G401 (cell line): ENCODE measurements around the gene LLCFC1. TPM values are rescaled to one million over a fixed set of nuclear protein-coding genes. Genes with fewer than 3 reads are reported as not detected.

ENCODE experiments used
- DNase-seq: peaks from one replicate; pipeline ENCODE4 v3.0.0-alpha.2; 2015; ENCODE audit warnings: low spot score
- in situ Hi-C: cut with HindIII; loops from 2 replicates; pipeline ENCODE4 v1.10.0; 2016; ENCODE audit warnings: low sequenced_read_pairs, mixed read lengths
- total RNA-seq: library from RNA; depleted of rRNA; stranded (reverse); fragments of >200 nt; shearing (Covaris generic); gene quantifications from 2 replicates; pipeline ENCODE4 v1.2.3, GENCODE V29; 2014; rRNA removed

LLCFC1 gene
- total RNA-seq: not detected in 2 replicates

DNA sequence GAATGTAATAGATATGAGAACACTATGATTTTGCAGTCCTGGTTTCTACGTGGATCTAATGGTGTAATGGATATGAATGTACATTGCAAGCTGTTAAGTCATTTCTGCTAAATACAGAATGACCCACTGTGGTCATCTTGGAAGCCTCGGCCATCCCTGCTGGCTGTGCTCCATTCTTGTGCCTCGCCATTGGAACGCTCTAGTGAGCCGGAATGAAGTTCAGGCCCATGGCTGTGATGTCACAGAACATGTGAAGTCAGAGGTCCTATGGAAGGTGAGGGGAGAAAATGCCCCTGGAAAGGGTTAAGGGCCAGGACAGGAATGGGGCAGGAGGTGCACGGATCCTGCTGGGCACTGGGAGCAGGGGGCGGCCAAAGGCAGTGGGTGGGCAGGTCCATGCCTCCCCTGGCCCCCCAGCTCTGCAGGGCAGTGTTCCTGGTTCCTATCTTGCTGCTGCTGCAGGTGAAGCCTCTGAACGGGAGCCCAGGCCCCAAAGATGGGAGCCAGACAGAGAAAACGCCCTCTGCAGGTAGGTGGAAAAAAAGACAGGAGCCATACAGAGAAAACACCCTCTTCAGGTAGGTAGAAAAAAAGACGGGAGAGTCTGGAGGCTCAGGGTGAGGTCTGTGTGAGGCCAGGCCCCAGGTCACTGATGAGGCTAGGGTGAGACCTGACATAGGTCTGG lies at the start of gene LLCFC1:
Gene LLCFC1 (plus strand): TSS at position 259 of the 685 bp plus-strand sequence. CDS start 138 bp downstream, at position 397.
- in situ Hi-C loops: no loop called here
- no peak for DNase-seq

DNA sequence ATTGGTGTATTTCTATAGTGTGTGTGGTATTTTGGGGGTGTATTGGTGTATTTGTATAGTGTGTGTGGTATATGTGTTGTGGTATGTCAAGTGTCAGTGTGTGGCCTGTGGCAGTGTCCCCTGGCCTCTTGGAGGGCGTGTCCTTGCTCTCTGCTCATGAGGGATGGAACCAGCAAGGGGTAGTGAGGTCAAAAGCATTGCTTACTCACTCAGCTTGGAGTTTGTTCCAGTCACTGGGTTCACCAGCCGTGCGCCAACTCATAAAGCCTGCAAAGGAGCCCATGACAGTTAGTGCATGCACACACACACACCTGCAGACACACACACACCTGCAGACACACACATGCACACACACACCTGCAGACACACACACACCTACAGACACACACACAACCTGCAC lies 49.5 kb upstream of the LLCFC1 start:
- in situ Hi-C loops: no loop called here

DNA sequence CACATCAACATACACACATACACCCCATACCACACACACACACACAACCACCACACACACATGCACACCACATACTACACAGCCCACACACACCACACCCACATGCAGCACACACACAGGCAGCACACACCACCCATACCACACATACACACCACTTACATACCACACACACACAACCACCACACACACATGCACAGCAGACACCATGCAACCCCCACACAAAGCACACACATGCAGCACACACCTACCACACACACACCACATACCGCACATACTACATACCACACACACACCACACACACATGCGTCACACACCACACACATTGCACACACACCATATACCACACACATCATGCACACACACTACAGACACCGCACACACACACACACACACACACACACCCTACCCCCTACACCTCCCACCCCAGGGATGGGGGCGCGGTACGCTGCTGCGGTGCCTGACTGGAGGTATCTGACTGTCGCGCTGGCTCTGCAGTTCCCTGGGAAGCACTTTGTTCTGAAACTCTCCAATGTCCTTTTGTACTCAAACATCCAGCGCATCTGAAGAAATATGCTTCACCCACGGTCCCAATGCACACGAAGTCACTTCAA lies 48.3 kb upstream of the LLCFC1 start:
- in situ Hi-C loops: no loop called here
- no peak for DNase-seq

More for the DNA sequence above, 49.5 kb upstream of the LLCFC1 start:
- no peak for DNase-seq

DNA sequence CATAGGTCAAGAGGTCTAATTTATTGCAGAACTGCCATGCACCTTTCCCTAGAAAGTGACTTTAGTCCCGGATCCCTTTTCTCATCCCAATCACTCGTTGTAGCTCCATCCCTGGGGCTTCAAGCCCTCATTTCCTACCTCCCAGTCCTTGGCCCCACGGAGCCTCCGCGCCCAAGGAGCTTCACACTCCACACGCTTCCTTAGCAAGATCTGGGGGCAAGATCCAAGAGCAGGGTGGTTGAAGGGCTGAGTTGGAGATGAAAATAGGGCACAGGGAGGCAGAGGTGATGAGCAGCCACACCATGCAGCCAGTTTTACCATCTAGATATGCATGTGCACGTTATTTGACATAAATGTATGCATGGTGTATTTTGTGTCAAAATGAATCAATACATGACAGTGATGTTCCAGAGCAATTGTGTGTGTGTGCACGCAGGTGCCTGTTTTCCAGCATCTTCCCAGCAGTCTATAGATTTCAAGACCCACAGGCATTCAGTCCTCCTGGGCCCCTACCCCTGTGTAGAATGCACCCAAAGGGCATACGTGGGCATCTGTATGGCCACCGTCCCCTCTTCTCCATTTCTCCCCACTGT lies 47.7 kb upstream of the LLCFC1 start:
- in situ Hi-C loops: no loop called here
- DNase-seq: no peak

DNA sequence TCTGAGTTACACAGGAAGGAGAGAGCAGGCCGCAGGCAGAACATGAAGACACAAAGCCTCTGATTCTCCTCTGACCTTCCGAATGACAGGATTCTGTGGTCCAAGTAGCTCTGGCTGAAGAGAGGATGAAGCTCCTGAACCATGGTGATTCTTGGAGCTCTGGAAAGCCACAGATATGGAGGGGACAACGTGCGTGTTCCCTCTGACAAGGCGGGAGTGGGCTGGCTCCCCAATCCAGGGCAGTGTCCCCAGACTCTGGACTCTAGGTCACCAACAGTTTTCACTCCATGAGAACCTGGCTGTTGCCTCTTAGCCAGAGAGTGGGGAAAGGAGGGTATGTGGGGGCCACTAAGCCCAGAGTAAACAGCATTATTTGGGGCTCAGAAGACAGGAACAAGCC lies 46.3 kb upstream of the LLCFC1 start:
- DNase-seq: no peak
- in situ Hi-C loops: no loop called here

DNA sequence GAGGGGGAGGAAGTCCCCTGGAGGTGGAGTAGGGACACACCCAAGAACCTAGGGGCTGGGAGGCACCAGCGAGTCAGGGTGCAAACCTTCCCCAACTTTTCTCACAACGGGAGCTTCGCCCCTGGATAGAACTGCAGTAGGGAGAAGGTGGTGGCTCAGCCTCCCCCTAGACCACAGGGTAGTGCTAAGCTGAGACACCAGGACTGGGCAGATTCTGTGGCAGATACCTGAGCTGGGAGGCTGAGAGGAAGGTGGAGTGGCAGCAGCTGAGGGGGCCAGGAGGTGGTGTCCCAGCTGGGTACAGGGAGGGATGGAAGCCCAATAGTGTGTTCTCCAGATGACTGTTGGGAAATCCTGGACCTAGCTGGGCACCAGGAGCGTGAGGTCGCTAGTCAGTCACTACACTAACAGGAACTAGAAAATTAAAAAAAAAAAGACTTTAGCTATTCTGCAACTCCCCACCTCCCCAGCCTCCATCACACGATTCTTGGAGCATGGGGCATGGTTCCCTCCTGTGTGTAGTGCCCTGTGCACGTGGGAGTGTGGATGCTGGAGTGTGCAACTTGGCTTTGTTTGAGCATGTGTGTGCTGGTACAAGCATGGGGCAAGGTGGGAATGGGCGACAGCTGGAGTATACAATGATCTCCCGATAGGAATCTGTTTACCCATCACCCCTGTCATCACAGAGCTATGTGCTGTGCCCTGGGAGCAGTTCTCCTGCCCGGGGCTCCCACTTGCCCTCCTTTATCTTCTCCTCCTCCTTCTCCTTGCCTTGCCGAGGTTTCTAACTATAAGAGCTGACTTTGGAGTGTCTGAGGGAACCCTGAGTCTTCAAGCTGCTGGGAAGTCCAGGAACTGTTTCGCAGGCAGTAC lies 44.9 kb upstream of the LLCFC1 start:
- DNase-seq: no peak
- in situ Hi-C loops: no loop called here

DNA sequence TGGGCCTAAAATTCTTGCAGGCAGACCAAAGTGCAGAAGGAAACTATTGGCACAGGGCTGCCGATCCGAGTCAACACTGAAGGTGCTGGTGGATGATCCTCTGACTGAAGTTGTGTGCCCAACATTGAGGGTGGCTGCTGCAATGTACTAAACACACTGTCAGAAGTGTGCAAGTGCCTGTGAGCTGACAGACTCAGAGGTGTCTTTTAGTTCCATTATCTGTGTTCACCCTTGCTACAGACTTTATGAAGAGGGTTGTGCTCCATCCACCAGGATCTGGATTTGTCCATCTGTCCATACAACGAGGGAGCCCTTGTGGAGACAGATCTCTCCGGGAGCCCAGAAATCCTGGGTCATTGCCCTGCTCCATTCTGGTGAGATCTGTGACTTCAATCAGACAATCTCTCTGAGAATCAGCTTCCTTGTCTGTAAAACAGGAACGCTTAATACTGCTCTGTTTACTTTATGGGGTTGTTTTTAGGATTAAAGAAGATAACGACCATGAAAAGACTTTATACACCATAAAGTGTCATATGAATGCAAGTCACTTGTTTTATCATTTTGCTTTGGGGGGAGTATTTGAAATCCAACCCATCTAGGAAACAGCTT lies 44.2 kb upstream of the LLCFC1 start:
- no peak for DNase-seq
- in situ Hi-C loops: no loop called here

DNA sequence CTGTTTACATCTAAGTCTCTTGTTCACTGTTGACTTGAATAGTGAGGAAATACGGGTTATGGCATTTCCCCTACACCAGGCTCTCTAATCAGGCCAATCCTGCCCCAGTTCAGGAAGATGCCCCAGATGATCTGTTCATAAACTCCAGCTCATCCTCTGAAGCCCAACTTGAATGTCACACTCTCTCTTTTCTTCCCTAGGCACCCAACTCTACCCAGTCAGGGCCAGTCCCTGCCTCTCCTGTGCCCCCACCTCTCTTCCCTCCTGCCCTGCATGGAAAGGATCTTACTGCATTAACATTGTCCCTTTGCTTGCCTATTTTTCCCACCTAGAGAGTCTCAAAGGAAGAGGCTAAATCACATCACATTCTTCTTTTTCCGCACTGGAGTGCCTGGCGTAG lies 43.1 kb upstream of the LLCFC1 start:
- DNase-seq: no peak
- in situ Hi-C loops: no loop called here

DNA sequence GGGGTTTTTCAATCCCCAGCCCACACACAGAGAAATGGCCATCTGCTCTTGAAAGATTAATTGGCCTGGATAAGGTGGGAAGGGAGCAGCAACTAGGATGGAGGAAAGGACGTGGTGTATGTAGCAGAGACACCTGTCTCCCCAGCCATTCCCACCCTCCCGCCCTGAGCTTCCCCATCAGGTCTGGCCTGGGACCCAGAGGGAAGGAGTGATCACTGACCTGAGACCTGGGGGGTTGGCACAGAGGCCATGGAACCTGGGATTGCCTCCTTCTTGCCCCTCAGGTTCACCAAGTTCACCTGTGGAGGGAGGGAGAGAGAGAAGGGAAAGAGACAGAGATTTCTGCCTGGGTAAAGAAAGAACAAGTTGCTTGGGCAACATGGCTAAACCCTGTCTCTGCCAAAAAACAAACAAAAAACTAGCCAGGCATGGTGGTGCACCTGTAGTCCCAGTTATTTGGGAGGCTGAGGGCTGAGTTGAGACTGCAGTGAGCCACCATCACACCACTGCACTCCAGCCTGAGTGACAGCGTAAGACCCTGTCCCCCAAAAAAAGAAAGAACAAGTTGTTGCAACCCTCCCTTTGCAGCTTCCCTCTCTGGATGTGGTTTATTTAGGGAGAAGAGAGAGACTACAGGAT lies 42.4 kb upstream of the LLCFC1 start:
- in situ Hi-C loops: no loop called here
- no peak for DNase-seq

DNA sequence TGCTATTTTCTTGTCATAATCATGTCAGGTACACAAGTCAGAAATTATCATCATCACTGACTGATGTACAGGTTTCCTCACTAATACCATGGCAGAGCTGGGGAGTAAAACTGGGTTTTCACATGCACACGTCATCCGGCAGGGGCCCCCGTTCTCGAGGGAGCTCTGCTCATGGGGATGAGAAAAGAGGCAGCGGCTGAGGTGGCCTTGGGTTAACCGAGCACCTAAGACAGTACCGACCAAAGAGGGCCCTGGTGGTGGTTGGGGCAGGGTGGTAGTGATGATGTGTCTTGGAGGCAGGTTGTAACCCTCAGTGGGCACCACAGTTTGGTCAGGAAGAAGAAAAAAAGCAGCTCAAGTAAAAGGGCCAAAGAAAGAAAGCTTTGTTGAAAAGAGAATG lies 41.6 kb upstream of the LLCFC1 start:
- in situ Hi-C loops: no loop called here
- DNase-seq: no peak

DNA sequence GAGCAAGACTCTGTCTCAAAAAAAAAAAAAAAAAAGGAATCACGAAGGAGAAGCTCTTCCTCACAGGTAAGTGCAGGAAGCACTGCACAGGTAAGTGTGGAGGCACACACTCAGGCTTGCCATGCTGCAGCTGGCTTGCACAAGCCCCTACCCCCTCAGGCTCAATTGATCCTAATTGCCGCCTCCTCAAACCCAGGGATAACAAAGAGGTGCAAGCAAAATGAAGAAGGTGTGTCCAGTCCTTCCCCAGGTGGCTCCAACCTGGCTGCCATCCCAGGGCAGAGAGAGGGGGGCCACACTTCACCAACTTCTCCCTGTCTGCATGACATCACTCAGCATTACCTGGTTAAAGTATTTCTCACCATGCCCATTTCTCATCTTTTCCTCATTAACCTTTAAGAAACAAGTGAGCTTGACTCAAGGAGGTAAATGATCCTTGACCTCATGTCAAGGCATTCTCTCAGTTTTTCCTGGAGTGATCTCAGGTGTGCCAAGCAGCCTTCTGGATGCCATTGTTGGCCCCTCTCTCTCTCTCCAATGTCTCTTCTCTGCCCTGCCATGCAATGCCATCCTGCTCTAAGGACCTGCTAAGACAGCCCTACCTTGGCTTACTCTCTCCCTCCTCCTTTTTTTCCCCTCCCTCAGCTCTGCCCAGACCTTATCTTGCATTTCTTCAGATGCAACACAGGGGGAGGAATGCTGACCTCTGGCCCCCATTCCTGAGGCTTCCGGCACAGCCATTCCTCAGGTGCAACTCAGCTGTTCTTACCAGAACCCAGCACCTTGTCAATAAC lies 40.7 kb upstream of the LLCFC1 start:
- DNase-seq: no peak
- in situ Hi-C loops: no loop called here

DNA sequence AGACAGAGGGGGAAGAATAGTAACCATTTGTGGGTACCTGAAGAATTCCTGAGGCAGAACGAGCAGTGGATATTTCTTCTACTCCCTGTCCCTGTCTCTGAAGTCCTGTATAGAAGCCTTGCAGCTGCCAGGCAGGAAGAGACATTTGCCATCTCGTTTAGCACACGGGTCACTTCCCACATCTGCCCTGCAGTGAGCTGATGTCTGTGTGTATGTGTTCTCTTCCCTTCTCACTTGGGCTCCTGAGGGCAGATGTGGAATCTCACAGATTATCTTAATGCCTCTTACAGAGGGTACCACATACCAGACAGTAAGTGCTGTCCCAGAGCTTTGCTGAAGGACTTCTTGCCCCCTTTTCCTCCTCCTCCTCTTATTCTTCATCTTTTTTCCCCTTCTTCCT lies 39.6 kb upstream of the LLCFC1 start:
- no peak for DNase-seq
- in situ Hi-C loops: no loop called here

DNA sequence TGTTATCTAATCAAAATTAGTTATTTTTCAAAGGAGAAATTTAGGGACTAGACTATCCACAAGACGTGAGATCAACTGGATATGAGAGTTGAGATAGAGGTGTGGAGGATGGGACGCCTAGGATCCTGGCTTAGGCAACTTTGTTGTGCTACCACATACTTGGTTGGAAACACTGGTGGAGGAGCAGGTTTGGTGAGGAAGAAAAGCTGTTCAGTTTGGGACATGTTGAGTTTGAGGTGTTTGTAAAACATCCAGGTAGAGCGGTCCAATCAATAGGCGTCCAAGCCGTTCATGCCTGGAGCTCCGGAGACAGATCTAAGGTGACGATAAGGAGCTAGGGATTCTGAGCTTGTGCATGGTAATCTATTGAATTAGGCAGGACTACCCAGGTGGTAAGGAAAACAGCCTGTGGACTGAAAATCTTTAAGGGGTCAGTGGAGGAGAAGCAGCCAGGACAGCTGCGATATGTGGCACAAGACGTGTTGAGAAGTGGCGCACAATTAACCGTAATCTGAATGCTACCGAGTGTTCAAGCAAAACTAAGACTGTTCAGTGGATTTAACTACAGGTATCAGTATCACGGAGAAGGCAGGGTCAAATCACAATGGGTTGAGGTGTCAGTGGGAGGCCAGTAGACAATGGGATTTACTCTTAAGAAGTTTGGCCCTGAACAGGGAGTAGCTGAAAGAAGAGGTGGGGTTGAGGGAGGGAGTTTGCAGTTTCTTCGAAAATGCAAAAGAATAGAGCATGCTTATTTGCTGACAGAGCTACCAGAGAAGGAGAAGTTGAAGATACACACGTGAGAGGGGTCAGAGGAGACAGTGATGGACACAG lies 37.6 kb upstream of the LLCFC1 start:
- in situ Hi-C loops: no loop called here
- no peak for DNase-seq

DNA sequence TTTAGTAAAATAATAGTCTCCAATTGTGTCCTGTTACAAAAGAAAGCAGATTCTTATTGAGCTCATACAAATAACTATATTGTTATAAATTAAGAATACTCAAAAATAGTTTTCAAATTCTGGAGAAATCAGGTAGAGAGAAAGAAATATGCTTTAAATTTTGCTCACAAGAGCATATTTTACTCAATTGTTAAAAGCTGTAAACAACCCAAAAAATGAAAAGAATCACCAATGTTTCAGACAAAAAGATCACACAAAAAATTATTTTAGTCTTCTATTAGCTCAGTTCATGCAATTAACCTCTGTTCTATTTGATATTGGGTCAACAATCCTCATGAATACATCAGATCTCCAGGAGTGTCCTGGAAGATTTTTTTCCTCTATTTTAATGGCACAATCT lies 35.2 kb upstream of the LLCFC1 start:
- in situ Hi-C loops: no loop called here
- no peak for DNase-seq

DNA sequence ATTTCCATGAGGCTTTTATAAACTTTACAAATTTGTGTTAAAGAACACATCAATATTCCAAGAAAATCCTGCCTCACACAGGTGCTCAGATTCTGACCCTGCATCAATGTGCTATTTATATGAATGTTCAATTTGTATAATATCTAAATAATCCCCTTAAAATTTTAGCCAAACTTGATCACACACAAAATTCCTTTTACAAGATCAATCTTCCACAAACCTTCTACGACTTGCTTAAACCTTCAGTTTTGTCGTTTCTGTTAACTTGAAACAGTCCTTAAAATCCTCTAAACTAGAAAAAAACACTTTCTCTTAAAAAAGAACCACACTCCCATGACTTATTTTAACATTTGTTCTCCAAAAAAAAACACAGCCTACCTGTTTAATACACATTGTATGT lies 33.5 kb upstream of the LLCFC1 start:
- in situ Hi-C loops: no loop called here
- DNase-seq: no peak

DNA sequence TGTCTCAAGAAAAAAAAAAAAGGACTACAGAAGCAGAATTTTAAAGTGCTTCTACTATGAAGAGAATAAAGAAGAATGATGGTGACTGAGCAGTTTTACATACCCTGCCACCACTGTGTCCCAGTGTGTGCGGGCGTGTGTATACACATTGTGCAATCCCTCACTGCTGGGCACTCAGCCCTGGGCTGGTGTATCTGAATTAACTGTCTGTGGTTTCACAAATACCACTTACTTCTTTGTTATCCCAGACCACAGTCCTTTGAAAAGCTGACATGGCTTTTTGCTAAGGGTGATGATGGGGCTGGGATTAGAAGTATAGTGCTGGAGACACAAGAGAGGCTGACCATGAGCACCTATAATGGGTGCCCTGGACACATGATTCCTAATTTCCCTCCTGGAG lies 32.6 kb upstream of the LLCFC1 start:
- DNase-seq: no peak
- in situ Hi-C loops: no loop called here

DNA sequence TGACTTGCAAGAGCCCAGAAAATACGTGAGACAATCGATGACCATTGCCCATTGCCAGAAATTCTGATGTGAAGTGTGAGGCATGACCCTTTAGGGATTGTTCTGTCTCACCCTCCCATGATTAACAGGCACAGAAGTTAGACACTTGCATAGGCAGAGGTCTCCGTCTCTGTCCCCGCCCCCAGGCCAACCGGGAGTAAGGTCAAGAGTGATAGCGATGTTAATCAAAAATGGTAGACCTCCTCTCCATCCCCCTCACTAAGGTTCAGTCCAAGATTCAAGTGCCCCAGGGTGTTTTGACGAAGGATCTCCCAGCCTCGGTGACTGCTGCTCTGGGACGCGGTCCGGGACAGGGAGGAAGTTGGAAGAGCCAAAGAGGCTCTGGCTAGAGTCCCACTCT lies 31.0 kb upstream of the LLCFC1 start:
- in situ Hi-C loops: no loop called here
- DNase-seq: no peak
